HG02610 (cell line): ENCODE results near the gene IPMK.
"Not testable (repeated sequence)": the region's sequence is repeated elsewhere in the genome, so short reads cannot be mapped to it uniquely, and the experiment has no call there.

Experiments used
- ATAC-seq: cut with Tn5 transposase; IDR thresholded peaks from one replicate; pipeline ENCODE4 v1.9.1; 2021; ENCODE audit warnings: mild to moderate bottlenecking, moderate library complexity; ENCODE audit not compliant: unreplicated experiment

The IPMK gene

GRCh38 chr10:58157076-58157766, 110.5 kb downstream of the IPMK start:
- no peak for ATAC-seq

GRCh38 chr10:58155941-58156340, 111.8 kb downstream of the IPMK start:
- ATAC-seq: not testable (repeated sequence)

GRCh38 chr10:58153751-58154150, 113.9 kb downstream of the IPMK start:
- no peak for ATAC-seq

- ATAC-seq: peak; percentile 74
Measured at GRCh38 chr10:58152673-58153263, 114.9 kb downstream of the IPMK start.

- ATAC-seq: no peak
Measured at GRCh38 chr10:58150290-58150689, 117.4 kb downstream of the IPMK start.

- no peak for ATAC-seq
Measured at GRCh38 chr10:58143944-58144343, 123.8 kb downstream of the IPMK start.
